Hepatocyte (in vitro differentiated cells): Measurements from ENCODE around the gene ITGA1.

Experiments used
- EZH2 ChIP-seq: fragments of 200-600 bp; sonication (generic); IDR thresholded peaks from 2 replicates; pipeline ENCODE4 v1.6.1; 2016; ENCODE audit warnings: antibody characterized with exemption, mild to moderate bottlenecking, borderline replicate concordance
- EZH2phosphoT487 ChIP-seq: fragments of 200-600 bp; sonication (generic); IDR thresholded peaks from one replicate; pipeline ENCODE4 v1.6.1; 2018; ENCODE audit warnings: antibody characterized with exemption, mild to moderate bottlenecking, low read depth, moderate library complexity; ENCODE audit not compliant: unreplicated experiment, severe bottlenecking
- TF ChIP-seq, protein P1 (sequence below): fragments of 200-600 bp; sonication (generic); IDR thresholded peaks from 2 replicates; pipeline ENCODE4 v1.5.1; 2016; ENCODE audit warnings: antibody characterized with exemption, mild to moderate bottlenecking; ENCODE audit not compliant: poor library complexity

DNA sequence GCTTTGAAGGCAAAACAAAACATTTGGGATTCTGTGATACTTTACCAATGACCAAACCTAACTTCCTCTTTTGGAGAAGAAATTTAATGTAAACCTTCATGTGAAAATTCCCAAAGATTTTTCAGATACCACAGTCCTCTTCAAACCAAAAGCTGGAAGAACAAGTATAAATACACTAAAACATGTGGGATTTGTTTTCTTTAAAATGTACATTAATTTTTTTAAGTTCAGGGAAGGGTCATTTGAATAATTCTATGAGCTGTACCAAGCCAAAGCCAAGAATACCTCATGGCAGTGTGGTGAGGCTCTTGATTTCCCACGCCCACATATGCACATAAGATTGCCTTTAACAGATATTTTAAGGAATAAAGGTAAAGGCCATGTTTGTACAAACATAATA is 28.4 kb upstream of the ITGA1 start:
- TF ChIP-seq, protein P1, sequence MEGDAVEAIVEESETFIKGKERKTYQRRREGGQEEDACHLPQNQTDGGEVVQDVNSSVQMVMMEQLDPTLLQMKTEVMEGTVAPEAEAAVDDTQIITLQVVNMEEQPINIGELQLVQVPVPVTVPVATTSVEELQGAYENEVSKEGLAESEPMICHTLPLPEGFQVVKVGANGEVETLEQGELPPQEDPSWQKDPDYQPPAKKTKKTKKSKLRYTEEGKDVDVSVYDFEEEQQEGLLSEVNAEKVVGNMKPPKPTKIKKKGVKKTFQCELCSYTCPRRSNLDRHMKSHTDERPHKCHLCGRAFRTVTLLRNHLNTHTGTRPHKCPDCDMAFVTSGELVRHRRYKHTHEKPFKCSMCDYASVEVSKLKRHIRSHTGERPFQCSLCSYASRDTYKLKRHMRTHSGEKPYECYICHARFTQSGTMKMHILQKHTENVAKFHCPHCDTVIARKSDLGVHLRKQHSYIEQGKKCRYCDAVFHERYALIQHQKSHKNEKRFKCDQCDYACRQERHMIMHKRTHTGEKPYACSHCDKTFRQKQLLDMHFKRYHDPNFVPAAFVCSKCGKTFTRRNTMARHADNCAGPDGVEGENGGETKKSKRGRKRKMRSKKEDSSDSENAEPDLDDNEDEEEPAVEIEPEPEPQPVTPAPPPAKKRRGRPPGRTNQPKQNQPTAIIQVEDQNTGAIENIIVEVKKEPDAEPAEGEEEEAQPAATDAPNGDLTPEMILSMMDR: no peak
- TF ChIP-seq EZH2phosphoT487 (no peak), EZH2 (no peak)
